ENCODE data around the gene MEGF11. TPM values are rescaled to one million over a fixed set of nuclear protein-coding genes. Genes with fewer than 3 reads are reported as not detected.

MEGF11 gene
- total RNA-seq, 2 experiments from 2014 or later = 3.3 to 6.8 TPM

DNA sequence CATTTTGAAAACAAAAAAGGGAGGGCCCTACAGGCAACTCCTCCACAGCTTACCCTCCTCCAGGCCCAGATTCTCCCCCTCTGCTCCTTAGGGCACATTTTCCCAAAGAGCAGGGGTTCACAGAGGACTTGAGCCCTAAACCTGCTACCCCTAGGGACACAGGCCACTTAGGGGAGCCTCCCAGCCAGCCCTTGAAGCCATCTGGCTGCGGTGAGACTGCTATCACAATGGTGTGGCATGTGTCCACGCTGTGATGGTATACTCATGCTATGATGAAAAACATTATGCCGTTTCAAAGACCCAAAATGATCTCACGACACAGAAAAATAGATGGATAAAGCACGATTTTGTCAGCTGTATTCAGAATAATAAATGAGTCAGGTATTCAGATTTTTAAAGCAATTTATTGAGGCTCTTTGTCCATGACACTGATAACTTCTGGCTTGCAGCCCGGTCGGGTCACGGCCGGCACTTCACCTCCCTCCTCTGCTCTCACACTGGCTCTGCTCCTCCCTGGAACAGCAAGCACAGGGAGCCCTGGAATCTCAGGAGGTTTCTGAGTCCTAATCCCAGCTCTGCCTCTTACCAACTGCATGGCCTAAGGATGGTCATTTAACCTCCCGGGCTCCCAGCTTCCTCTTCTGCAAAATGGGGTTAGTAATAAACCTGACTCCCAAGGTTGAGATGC is 115.3 kb downstream of the MEGF11 start:
- Histone ChIP-seq H3K4me1 (ENCODE audit: insufficient read depth, low read length, poor library complexity, severe bottlenecking) (peaks cover 9% of the 10 kb centered on the region), H3K4me3 (ENCODE audit: low read depth, low read length, poor library complexity, severe bottlenecking) (no peak overlapping the region), H3K9me3 (ENCODE audit: low read length) (no peaks in the 10 kb centered on the region), H3K36me3 (ENCODE audit: insufficient read depth, low read length) (no peaks in the 10 kb centered on the region), H3K79me2 (ENCODE audit: insufficient read depth, low read depth, low read length) (no peaks in the 10 kb centered on the region), H3K9me2 (ENCODE audit: insufficient read depth, low read length) (no peaks in the 10 kb centered on the region), H2AFZ (ENCODE audit: low read length) (no peak overlapping the region), H3K27ac (ENCODE audit: low read depth, low read length, poor library complexity, severe bottlenecking) (no peak overlapping the region), H3K4me2 (ENCODE audit: low read length) (no peak overlapping the region), H4K20me1 (ENCODE audit: insufficient read depth, low read length) (no peaks in the 10 kb centered on the region)
- no peak for TF ChIP-seq EZH2phosphoT487 (IDR thresholded peaks at IDR 0.05; ENCODE audit: borderline replicate concordance, low read depth, low read length)
- TF ChIP-seq, protein P1, sequence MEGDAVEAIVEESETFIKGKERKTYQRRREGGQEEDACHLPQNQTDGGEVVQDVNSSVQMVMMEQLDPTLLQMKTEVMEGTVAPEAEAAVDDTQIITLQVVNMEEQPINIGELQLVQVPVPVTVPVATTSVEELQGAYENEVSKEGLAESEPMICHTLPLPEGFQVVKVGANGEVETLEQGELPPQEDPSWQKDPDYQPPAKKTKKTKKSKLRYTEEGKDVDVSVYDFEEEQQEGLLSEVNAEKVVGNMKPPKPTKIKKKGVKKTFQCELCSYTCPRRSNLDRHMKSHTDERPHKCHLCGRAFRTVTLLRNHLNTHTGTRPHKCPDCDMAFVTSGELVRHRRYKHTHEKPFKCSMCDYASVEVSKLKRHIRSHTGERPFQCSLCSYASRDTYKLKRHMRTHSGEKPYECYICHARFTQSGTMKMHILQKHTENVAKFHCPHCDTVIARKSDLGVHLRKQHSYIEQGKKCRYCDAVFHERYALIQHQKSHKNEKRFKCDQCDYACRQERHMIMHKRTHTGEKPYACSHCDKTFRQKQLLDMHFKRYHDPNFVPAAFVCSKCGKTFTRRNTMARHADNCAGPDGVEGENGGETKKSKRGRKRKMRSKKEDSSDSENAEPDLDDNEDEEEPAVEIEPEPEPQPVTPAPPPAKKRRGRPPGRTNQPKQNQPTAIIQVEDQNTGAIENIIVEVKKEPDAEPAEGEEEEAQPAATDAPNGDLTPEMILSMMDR (conservative IDR thresholded peaks at IDR 0.05; ENCODE audit: low read length) = no peak
- ChIA-PET POLR2A (interaction anchor here (0.7 kb wide), 1 partner anchor 32 kb away, joined by 3 read pairs; no protein-coding TSS in a partner anchor), CTCF (ENCODE audit: unreplicated experiment) (no interaction called here)
- intact Hi-C loops (cut with micrococcal nuclease; ENCODE audit: unreplicated experiment) = no loop called here
- DNase-seq (ENCODE audit: low spot score) = no peak
- no TSS peak for BruUV-seq (replicated peaks)

DNA sequence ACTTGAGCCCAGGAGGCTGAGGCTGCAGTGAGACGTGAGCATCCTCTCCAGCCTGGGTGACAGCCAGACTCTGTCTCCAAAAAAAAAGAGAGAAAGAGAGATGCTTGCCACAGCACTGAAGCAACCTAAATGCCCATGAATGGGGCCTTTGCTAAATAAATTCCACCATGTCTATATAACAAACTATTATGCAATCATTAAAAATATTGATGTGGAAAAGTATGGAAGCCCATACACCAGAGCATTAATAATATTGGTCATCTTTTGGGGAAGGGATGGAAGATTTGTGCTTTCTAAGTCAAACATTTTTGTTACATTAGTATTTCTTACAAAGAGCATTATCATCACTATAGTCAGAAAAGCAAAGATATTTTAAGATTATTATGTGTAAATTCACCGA is 116.6 kb downstream of the MEGF11 start:
- ChIA-PET CTCF (ENCODE audit: unreplicated experiment) (no interaction called here), POLR2A (no interaction called here)
- Histone ChIP-seq H3K4me3 (ENCODE audit: low read depth, low read length, poor library complexity, severe bottlenecking) (no peak overlapping the region), H4K20me1 (ENCODE audit: insufficient read depth, low read length) (no peaks in the 10 kb centered on the region), H3K36me3 (ENCODE audit: insufficient read depth, low read length) (no peaks in the 10 kb centered on the region), H3K27ac (ENCODE audit: low read depth, low read length, poor library complexity, severe bottlenecking) (no peak overlapping the region), H3K9me3 (ENCODE audit: low read length) (no peaks in the 10 kb centered on the region), H2AFZ (ENCODE audit: low read length) (no peak overlapping the region), H3K4me2 (ENCODE audit: low read length) (no peak overlapping the region), H3K79me2 (ENCODE audit: insufficient read depth, low read depth, low read length) (no peaks in the 10 kb centered on the region), H3K4me1 (ENCODE audit: insufficient read depth, low read length, poor library complexity, severe bottlenecking) (peaks cover 9% of the 10 kb centered on the region), H3K9me2 (ENCODE audit: insufficient read depth, low read length) (no peaks in the 10 kb centered on the region)
- no TSS peak for BruUV-seq (replicated peaks)
- intact Hi-C loops (cut with micrococcal nuclease; ENCODE audit: unreplicated experiment) = no loop called here
- no peak for TF ChIP-seq EZH2phosphoT487 (IDR thresholded peaks at IDR 0.05; ENCODE audit: borderline replicate concordance, low read depth, low read length)
- TF ChIP-seq, protein P1 (conservative IDR thresholded peaks at IDR 0.05; ENCODE audit: low read length) = no peak
- DNase-seq (ENCODE audit: low spot score) = no peak

DNA sequence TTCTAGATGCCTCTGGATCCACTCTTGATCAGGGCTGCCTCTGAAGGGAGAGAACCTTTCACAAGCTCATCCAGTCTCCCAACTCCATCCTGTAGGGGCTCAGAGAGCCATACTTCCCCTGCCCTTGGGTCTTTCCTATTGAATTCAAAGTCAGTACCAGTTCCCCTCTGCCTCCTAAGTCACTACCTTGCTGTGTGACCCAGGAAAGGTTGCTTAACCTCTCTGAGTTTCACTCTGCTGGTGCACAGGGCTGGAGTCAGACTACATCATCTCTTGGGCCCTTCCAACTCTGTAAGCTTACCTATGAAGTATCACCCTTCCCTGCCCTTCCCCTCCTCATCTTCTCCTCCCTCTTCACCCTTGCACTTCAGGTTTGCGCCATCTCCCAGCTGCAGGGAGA is 117.9 kb downstream of the MEGF11 start:
- no peak overlapping the region for H3K4me2 ChIP-seq (ENCODE audit: low read length)
- intact Hi-C loops (cut with micrococcal nuclease; ENCODE audit: unreplicated experiment) = no loop called here
- DNase-seq (ENCODE audit: low spot score) = no peak
- no peak overlapping the region for H3K4me3 ChIP-seq (ENCODE audit: low read depth, low read length, poor library complexity, severe bottlenecking)
- no peak for TF ChIP-seq EZH2phosphoT487 (IDR thresholded peaks at IDR 0.05; ENCODE audit: borderline replicate concordance, low read depth, low read length)
- TF ChIP-seq, protein P1 (conservative IDR thresholded peaks at IDR 0.05; ENCODE audit: low read length) = no peak
- H3K4me1 ChIP-seq (ENCODE audit: insufficient read depth, low read length, poor library complexity, severe bottlenecking) = peaks cover 18% of the 10 kb centered on the region
- no peaks in the 10 kb centered on the region for H3K9me2 ChIP-seq (ENCODE audit: insufficient read depth, low read length)
- H3K9me3 ChIP-seq (ENCODE audit: low read length) = no peaks in the 10 kb centered on the region
- H3K27ac ChIP-seq (ENCODE audit: low read depth, low read length, poor library complexity, severe bottlenecking) = no peak overlapping the region
- CTCF ChIA-PET (ENCODE audit: unreplicated experiment) = no interaction called here
- POLR2A ChIA-PET = interaction anchor here (0.7 kb wide), 1 partner anchor 761 kb away, joined by 3 read pairs; no protein-coding TSS in a partner anchor
- H3K79me2 ChIP-seq (ENCODE audit: insufficient read depth, low read depth, low read length) = no peaks in the 10 kb centered on the region
- H2AFZ ChIP-seq (ENCODE audit: low read length) = no peak overlapping the region
- no peaks in the 10 kb centered on the region for H4K20me1 ChIP-seq (ENCODE audit: insufficient read depth, low read length)
- no TSS peak for BruUV-seq (replicated peaks)
- no peaks in the 10 kb centered on the region for H3K36me3 ChIP-seq (ENCODE audit: insufficient read depth, low read length)
